Fibroblast of skin of left biceps (primary cell): ENCODE results near the gene TAF4B.
"Not testable (repeated sequence)": the region's sequence is repeated elsewhere in the genome, so short reads cannot be mapped to it uniquely, and the experiment has no call there.

ENCODE experiments used
- DNase-seq, 2 experiments: peaks; one replicate each; pipeline ENCODE4 v3.0.0-alpha.2; 2013; ENCODE audit warnings: low read depth in 2 of 2

Gene TAF4B

GRCh38 chr18:26381555-26381954 lies 155.3 kb downstream of the TAF4B start:
- DNase-seq, result not testable (repeated sequence)

GRCh38 chr18:26383454-26384270 lies 157.4 kb downstream of the TAF4B start:
- DNase-seq, result peak; percentile 22 to 26

- DNase-seq, result peak; percentile 13 to 24
Observed at GRCh38 chr18:26386002-26386401, 159.8 kb downstream of the TAF4B start.

GRCh38 chr18:26386441-26386840 lies 160.2 kb downstream of the TAF4B start:
- DNase-seq, result peak in 1 of 2 experiments; percentile 13

- DNase-seq, result no peak
Observed at GRCh38 chr18:26394047-26394654, 167.9 kb downstream of the TAF4B start.

DNA sequence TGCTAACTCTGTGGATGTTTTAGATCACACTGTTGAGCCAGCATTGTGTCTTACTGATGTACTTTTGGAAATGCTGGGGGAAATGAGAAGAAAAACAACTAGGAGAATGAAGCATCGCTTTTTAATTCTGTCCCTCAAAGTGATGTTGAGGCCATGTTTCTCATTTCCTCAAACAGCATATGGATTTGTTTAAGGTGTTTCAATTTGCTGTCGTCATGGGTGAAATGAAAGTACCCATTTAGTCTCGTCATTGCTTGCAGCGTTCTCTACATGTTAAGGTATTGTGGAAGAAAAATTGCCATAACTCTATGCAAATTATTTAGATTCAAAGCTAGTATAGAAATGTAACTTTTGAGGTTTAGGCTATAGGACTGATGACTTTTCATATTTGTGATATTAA lies 170.8 kb downstream of the TAF4B start:
- DNase-seq, result no peak

DNA sequence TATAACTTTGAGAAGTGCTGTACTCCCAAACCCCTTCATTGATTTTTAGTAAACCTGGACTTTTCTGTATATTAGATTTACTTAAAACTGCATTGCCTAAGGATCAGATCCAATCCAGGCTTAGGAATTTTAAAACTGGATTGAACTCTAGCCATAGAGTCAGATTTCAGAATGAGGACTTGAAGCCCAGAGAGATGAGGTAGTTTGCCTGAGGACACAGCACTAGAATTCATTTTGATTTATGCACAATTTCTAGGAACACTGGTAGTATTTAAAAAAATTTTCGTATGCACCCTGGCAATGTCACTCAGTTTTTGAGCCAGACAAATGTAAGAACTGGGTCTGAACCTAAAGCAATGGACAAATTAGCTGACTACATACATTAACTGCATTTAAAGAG lies 177.2 kb downstream of the TAF4B start:
- no peak for DNase-seq

DNA sequence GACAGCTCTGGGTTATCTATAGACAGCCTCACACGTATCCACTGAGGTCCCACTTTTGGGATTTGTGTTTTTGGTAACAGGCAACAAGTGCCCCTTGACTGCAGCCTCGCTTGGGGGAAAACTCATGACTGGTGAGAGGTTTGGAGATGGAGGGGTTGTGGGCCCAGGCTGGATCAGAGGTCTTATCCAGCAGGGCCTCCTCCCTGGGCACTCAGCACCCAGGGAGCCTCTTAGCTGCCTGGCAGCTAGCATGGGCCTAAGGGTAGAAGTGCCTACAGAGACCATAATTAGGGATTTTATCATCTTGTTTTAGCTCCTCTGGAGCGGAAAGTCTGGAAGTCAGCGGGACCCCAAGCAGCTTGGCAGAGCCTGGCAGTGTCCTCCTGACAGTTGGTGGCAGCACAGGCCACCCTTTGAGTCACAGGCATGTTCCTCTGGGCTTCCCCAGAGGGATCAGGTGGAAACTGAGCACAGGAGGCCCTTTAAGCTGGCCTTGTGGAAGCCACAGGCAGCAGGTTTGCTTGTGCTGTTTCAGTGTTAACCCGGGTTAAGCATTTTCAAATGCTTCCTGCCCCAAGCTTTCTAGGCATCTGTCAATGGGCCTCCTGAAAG lies 179.1 kb downstream of the TAF4B start:
- no peak for DNase-seq

GRCh38 chr18:26406324-26406723 lies 180.1 kb downstream of the TAF4B start:
- DNase-seq, result no peak

- no peak for DNase-seq
Observed at GRCh38 chr18:26406854-26407517, 180.7 kb downstream of the TAF4B start.

- DNase-seq, result no peak
Observed at GRCh38 chr18:26407736-26408601, 181.7 kb downstream of the TAF4B start.

DNA sequence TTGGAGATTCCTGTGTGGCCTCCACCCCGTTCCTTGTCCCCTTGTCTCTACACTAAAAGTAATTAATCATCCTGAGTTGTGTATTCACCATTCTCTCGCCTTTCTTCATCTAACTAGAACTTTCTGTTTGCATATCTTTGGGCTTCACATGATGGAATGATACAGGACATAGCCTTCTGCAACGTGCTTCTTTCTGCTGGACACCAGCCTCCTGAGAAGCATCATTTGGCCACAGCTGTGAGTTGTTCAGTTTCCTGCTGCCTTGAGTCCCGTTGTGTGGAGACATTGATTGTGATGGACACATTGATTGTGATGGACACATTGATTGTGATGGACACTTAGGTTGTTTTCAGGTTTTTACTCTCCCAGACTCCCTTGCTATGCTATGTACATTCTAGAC lies 182.8 kb downstream of the TAF4B start:
- DNase-seq, result no peak

DNA sequence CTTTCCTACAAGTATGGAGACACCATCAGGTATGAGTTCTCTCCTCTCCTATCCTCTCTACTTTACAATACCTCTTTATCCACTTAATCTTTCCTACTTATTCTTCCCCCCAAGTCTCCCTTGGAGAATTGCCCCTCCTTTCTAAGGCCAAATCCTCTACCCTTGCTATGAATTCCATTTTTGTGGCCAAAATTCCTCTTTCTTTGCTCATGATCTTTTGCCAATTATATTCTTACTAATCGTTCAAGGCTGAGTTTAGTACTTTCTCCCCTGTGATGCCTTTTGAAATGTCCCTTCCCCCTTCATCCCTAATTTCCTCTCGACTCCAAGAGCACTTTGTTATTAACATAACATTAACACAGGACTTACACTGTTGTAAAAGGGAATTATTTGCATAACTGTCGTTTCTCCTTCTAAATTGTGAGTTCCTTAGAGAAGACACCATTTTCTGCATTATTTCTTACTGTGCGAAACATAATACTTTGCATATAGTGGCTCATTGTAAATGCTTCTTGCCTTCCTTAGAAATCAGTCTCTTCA lies 188.7 kb downstream of the TAF4B start:
- DNase-seq, result peak; percentile 40 to 43

GRCh38 chr18:26415631-26416030 lies 189.4 kb downstream of the TAF4B start:
- no peak for DNase-seq

DNA sequence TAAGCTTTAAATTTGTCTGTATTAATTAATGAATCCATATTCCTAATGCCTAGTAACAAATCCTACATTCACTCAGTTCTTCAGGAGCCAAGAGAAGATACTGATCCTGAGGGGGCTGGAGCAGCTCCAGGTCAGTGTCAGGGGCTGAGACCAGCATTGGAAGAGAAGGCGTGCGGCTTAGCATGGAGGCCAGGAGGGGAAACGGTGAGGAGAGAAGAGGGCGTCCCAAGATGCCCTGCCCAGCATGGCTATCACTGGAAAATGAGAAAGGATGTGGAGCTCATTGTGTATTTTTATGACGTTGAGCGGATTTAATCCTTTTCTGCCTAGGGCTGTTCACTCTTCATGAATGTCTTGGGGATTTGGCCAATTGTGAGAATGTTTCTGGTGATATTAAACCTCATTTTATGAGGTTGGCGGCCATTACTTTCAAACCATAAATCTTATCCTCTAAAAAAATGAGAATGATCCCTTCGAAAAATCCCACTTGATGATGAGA lies 190.5 kb downstream of the TAF4B start:
- no peak for DNase-seq

DNA sequence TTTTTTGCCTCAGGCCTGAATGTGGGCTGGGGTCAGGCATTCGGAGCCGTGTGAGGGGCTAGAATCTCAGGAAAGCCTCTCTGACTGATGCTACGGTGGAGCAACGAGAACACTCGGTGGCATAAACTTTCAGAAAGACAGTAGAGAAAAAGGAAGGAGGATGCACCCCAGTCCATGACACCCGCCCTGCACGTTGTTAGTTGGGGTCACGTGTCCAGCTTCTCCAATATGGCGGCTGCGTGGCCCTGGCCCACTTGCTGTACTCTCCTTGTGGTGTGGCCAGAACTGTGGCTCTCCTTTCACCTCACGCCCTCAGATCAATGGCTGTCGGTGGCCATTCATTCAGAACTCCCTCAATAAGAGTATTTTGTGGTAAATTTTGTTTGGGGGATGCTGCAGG lies 190.9 kb downstream of the TAF4B start:
- no peak for DNase-seq

- no peak for DNase-seq
Observed at GRCh38 chr18:26418225-26418624, 192.0 kb downstream of the TAF4B start.

- no peak for DNase-seq
Observed at GRCh38 chr18:26419746-26420145, 193.5 kb downstream of the TAF4B start.

- DNase-seq, result no peak
Observed at GRCh38 chr18:26421503-26421902, 195.3 kb downstream of the TAF4B start.

- DNase-seq, result no peak
Observed at GRCh38 chr18:26421931-26422330, 195.7 kb downstream of the TAF4B start.
